Measurements from ENCODE around the gene SOHLH1.

GRCh38 chr9:135744333-135745070, 45.2 kb upstream of the SOHLH1 start:
- TF ChIP-seq CTCF (IDR thresholded peaks at IDR 0.05; ENCODE audit: low read depth, low read length) (no peak), EZH2phosphoT487 (IDR thresholded peaks at IDR 0.05; ENCODE audit: low read depth) (no peak)
